HFF-Myc (cell line): ENCODE data around the gene UTRN.

ENCODE experiments used
- DNase-seq: peaks from one replicate; pipeline ENCODE4 v3.0.0-alpha.2; 2011; ENCODE audit warnings: low read depth; ENCODE audit errors: extremely low read depth
- H3K4me3 ChIP-seq: replicated peaks from 2 replicates; pipeline ENCODE4 v1.5.1; 2011; ENCODE audit warnings: low read depth, mild to moderate bottlenecking, control low read depth, low read length
- CTCF ChIP-seq: IDR thresholded peaks from 2 replicates; pipeline ENCODE4 v1.5.1; 2012; ENCODE audit warnings: mild to moderate bottlenecking, low read depth, low read length, control low read depth; ENCODE audit errors: missing control alignments

Gene UTRN

GRCh38 chr6:144334150-144334708 is 49.1 kb downstream of the UTRN start:
- H3K4me3 ChIP-seq, result no peak overlapping the region
- no peak for DNase-seq
- TF ChIP-seq CTCF, result no peak
